Activated T-cell treated with anti-CD3 and anti-CD28 coated beads, Interleukin-2, amount 50 U/mL, for 72 hours (primary cell): ENCODE data around the gene MEGF9. TPM values are rescaled to one million over a fixed set of nuclear protein-coding genes. Genes with fewer than 3 reads are reported as not detected.
"Not testable (repeated sequence)": the region's sequence is repeated elsewhere in the genome, so short reads cannot be mapped to it uniquely, and the experiment has no call there.

ENCODE experiments used
- ATAC-seq, 2 donors: fragments of 150-1000 bp; cut with Tn5 transposase; replicated peaks in 1 of 2; 2 replicates each; pipeline ENCODE4 v1.10.0; 2021; ENCODE audit warnings: moderate library complexity in 2 of 2, mild to moderate bottlenecking in 1 of 2
- DNase-seq, 2 donors: peaks; one replicate each; pipeline ENCODE4 v3.0.0; 2021 to 2022; ENCODE audit warnings: mixed read lengths in 1 of 2
- H3K27ac Mint-ChIP-seq: one replicate; pipeline ENCODE4 v1.8.0; 2022; ENCODE audit warnings: mild to moderate bottlenecking, moderate library complexity, mixed read lengths
- H3K27me3 Mint-ChIP-seq: one replicate; pipeline ENCODE4 v1.8.0; 2022; ENCODE audit warnings: low read depth, mixed read lengths
- H3K36me3 Mint-ChIP-seq, 2 donors: one replicate each; pipeline ENCODE4 v1.8.0; 2022; ENCODE audit warnings: mixed read lengths in 2 of 2, mild to moderate bottlenecking in 1 of 2; ENCODE audit not compliant: insufficient read depth in 2 of 2
- H3K4me1 Mint-ChIP-seq: one replicate; pipeline ENCODE4 v1.8.0; 2022; ENCODE audit warnings: low read depth, mixed read lengths
- H3K4me3 Mint-ChIP-seq, 2 donors: one replicate each; pipeline ENCODE4 v1.8.0; 2022; ENCODE audit warnings: mild to moderate bottlenecking in 2 of 2, mixed read lengths in 2 of 2, moderate library complexity in 2 of 2
- H3K9me3 Mint-ChIP-seq, 2 donors: one replicate each; pipeline ENCODE4 v1.8.0; 2022; ENCODE audit warnings: mixed read lengths in 2 of 2
- total RNA-seq, 2 donors: library from RNA; stranded (reverse); gene quantifications; one replicate each; pipeline ENCODE4 v1.2.3, GENCODE V29; 2022

Gene MEGF9
- total RNA-seq, 2 donors from 2014 or later, result 5.5 to 7.4 TPM

GRCh38 chr9:120659209-120659608 lies 55.1 kb downstream of the MEGF9 start:
- H3K4me3 Mint-ChIP-seq, result no peak overlapping the region
- H3K27me3 Mint-ChIP-seq, result no peaks in the 10 kb centered on the region
- no peaks in the 10 kb centered on the region for H3K36me3 Mint-ChIP-seq
- DNase-seq, result no peak
- H3K9me3 Mint-ChIP-seq, result no peaks in the 10 kb centered on the region
- no peak overlapping the region for H3K27ac Mint-ChIP-seq
- H3K4me1 Mint-ChIP-seq, result peaks cover 10% of the 10 kb centered on the region
- no peak for ATAC-seq

GRCh38 chr9:120655005-120655622 lies 59.2 kb downstream of the MEGF9 start:
- DNase-seq (peak in 1 of 2 donors; percentile 4), ATAC-seq (peak; percentile 76 to 85)
- Mint-ChIP-seq H3K4me3 (no peak overlapping the region), H3K27ac (no peak overlapping the region), H3K4me1 (peaks cover 10% of the 10 kb centered on the region), H3K9me3 (no peaks in the 10 kb centered on the region), H3K27me3 (no peaks in the 10 kb centered on the region), H3K36me3 (no peaks in the 10 kb centered on the region)

- Mint-ChIP-seq H3K36me3 (no peaks in the 10 kb centered on the region), H3K27ac (no peak overlapping the region), H3K9me3 (no peaks in the 10 kb centered on the region)
Observed at GRCh38 chr9:120654272-120654671, 60.0 kb downstream of the MEGF9 start.

GRCh38 chr9:120653762-120654161 lies 60.5 kb downstream of the MEGF9 start:
- DNase-seq (no peak), ATAC-seq (no peak)
- Mint-ChIP-seq H3K27ac (no peak overlapping the region), H3K4me1 (peaks cover 10% of the 10 kb centered on the region), H3K36me3 (no peaks in the 10 kb centered on the region), H3K4me3 (no peak overlapping the region), H3K9me3 (no peaks in the 10 kb centered on the region), H3K27me3 (no peaks in the 10 kb centered on the region)

More at GRCh38 chr9:120654272-120654671, 60.0 kb downstream of the MEGF9 start:
- Mint-ChIP-seq H3K27me3 (no peaks in the 10 kb centered on the region), H3K4me3 (no peak overlapping the region), H3K4me1 (peaks cover 10% of the 10 kb centered on the region)
- DNase-seq, result no peak
- ATAC-seq, result no peak

GRCh38 chr9:120652934-120653333 lies 61.3 kb downstream of the MEGF9 start:
- DNase-seq (no peak), ATAC-seq (no peak)
- Mint-ChIP-seq H3K9me3 (no peaks in the 10 kb centered on the region), H3K27me3 (no peaks in the 10 kb centered on the region), H3K27ac (no peak overlapping the region), H3K36me3 (no peaks in the 10 kb centered on the region), H3K4me3 (no peak overlapping the region), H3K4me1 (peaks cover 10% of the 10 kb centered on the region)

- H3K4me3 Mint-ChIP-seq, result no peak overlapping the region
- peaks cover 10% of the 10 kb centered on the region for H3K4me1 Mint-ChIP-seq
- ATAC-seq, result no peak
- no peaks in the 10 kb centered on the region for H3K27me3 Mint-ChIP-seq
- H3K27ac Mint-ChIP-seq, result no peak overlapping the region
- H3K9me3 Mint-ChIP-seq, result no peaks in the 10 kb centered on the region
- H3K36me3 Mint-ChIP-seq, result no peaks in the 10 kb centered on the region
- no peak for DNase-seq
Observed at GRCh38 chr9:120650352-120650751, 63.9 kb downstream of the MEGF9 start.

- Mint-ChIP-seq H3K27ac (no peak overlapping the region), H3K9me3 (no peaks in the 10 kb centered on the region), H3K27me3 (no peaks in the 10 kb centered on the region), H3K4me1 (no peaks in the 10 kb centered on the region), H3K4me3 (no peak overlapping the region), H3K36me3 (no peaks in the 10 kb centered on the region)
- DNase-seq (no peak), ATAC-seq (no peak)
Observed at GRCh38 chr9:120648581-120649197, 65.6 kb downstream of the MEGF9 start.

GRCh38 chr9:120646948-120647347 lies 67.3 kb downstream of the MEGF9 start:
- Mint-ChIP-seq H3K27me3 (no peaks in the 10 kb centered on the region), H3K4me1 (no peaks in the 10 kb centered on the region), H3K9me3 (peaks cover 0 to 1% of the 10 kb centered on the region in 2 donors), H3K36me3 (no peaks in the 10 kb centered on the region), H3K27ac (no peak overlapping the region), H3K4me3 (no peak overlapping the region)
- DNase-seq, result no peak
- no peak for ATAC-seq

- DNase-seq (no peak), ATAC-seq (no peak)
- Mint-ChIP-seq H3K36me3 (no peaks in the 10 kb centered on the region), H3K9me3 (peaks cover 0 to 3% of the 10 kb centered on the region in 2 donors), H3K27me3 (no peaks in the 10 kb centered on the region), H3K4me1 (no peaks in the 10 kb centered on the region), H3K27ac (no peak overlapping the region), H3K4me3 (no peak overlapping the region)
Observed at GRCh38 chr9:120645760-120646159, 68.5 kb downstream of the MEGF9 start.

GRCh38 chr9:120643061-120643460 lies 71.2 kb downstream of the MEGF9 start:
- H3K4me3 Mint-ChIP-seq, result no peak overlapping the region
- H3K9me3 Mint-ChIP-seq, result peaks cover 0 to 3% of the 10 kb centered on the region in 2 donors
- no peaks in the 10 kb centered on the region for H3K4me1 Mint-ChIP-seq
- H3K27me3 Mint-ChIP-seq, result no peaks in the 10 kb centered on the region
- H3K36me3 Mint-ChIP-seq, result no peaks in the 10 kb centered on the region
- ATAC-seq (no peak), DNase-seq (no peak)
- no peak overlapping the region for H3K27ac Mint-ChIP-seq

- Mint-ChIP-seq H3K27ac (no peak overlapping the region), H3K4me1 (no peaks in the 10 kb centered on the region), H3K27me3 (no peaks in the 10 kb centered on the region), H3K9me3 (peaks cover 0 to 3% of the 10 kb centered on the region in 2 donors), H3K4me3 (no peak overlapping the region), H3K36me3 (no peaks in the 10 kb centered on the region)
- DNase-seq, result no peak
- no peak for ATAC-seq
Observed at GRCh38 chr9:120642129-120642770, 72.0 kb downstream of the MEGF9 start.

GRCh38 chr9:120640874-120641273 lies 73.4 kb downstream of the MEGF9 start:
- H3K36me3 Mint-ChIP-seq, H3K9me3 Mint-ChIP-seq, H3K4me1 Mint-ChIP-seq, H3K27ac Mint-ChIP-seq, H3K4me3 Mint-ChIP-seq, DNase-seq, H3K27me3 Mint-ChIP-seq, ATAC-seq: not testable (repeated sequence)

GRCh38 chr9:120640380-120640779 lies 73.9 kb downstream of the MEGF9 start:
- peaks cover 5 to 8% of the 10 kb centered on the region in 2 donors for H3K36me3 Mint-ChIP-seq
- H3K27ac Mint-ChIP-seq, result no peak overlapping the region
- no peak overlapping the region for H3K4me3 Mint-ChIP-seq
- H3K9me3 Mint-ChIP-seq, result peaks cover 5 to 9% of the 10 kb centered on the region in 2 donors
- ATAC-seq (no peak), DNase-seq (no peak)
- no peaks in the 10 kb centered on the region for H3K27me3 Mint-ChIP-seq
- H3K4me1 Mint-ChIP-seq, result no peaks in the 10 kb centered on the region
